HepG2 (cell line): ENCODE data around the gene SYNPO.

Experiments
- KDM1A ChIP-seq: IDR thresholded peaks from 2 replicates; pipeline ENCODE4 v1.6.1; 2016; ENCODE audit warnings: missing compliant biosample characterization
- ONECUT2 ChIP-seq: sonication (generic); formaldehyde crosslinking; IDR thresholded peaks from 2 replicates; pipeline ENCODE4 v1.4.0; 2020; ENCODE audit warnings: missing genetic modification reagents
- PHF20 ChIP-seq: sonication (generic); formaldehyde crosslinking; IDR thresholded peaks from 2 replicates; pipeline ENCODE4 v1.5.0; 2020; ENCODE audit warnings: mild to moderate bottlenecking, missing genetic modification reagents
- SRSF1 ChIP-seq: fragments of 200-400 bp; formaldehyde crosslinking; optimal IDR thresholded peaks from 2 replicates; pipeline ENCODE3; 2017; ENCODE audit warnings: mild to moderate bottlenecking, low read depth, low read length, moderate library complexity
- ZNF292 ChIP-seq: sonication (generic); formaldehyde crosslinking; IDR thresholded peaks from 2 replicates; pipeline ENCODE4 v1.8.1; 2022; ENCODE audit warnings: mild to moderate bottlenecking, low read depth, missing genetic modification reagents, borderline replicate concordance
- ZNF468 ChIP-seq: sonication (generic); formaldehyde crosslinking; IDR thresholded peaks from 2 replicates; pipeline ENCODE4 v1.8.0; 2022; ENCODE audit warnings: mild to moderate bottlenecking, moderate library complexity, missing genetic modification reagents
- ZNF547 ChIP-seq: sonication (generic); formaldehyde crosslinking; IDR thresholded peaks from 2 replicates; pipeline ENCODE4 v1.5.1; 2020; ENCODE audit warnings: mild to moderate bottlenecking, missing genetic modification reagents
- TF ChIP-seq, protein P1 (sequence below): sonication (generic); formaldehyde crosslinking; IDR thresholded peaks from 2 replicates; pipeline ENCODE4 v1.4.0; 2020; ENCODE audit warnings: low read depth, mild to moderate bottlenecking, missing genetic modification reagents
- TF ChIP-seq, protein P2 (sequence below): sonication (generic); formaldehyde crosslinking; IDR thresholded peaks from 2 replicates; pipeline ENCODE4 v1.5.0; 2020; ENCODE audit warnings: mild to moderate bottlenecking, missing genetic modification reagents, moderate library complexity
- TF ChIP-seq, protein P3 (sequence below): sonication (generic); formaldehyde crosslinking; IDR thresholded peaks from 2 replicates; pipeline ENCODE4 v1.8.0; 2022; ENCODE audit warnings: mild to moderate bottlenecking, missing genetic modification reagents, borderline replicate concordance
- TF ChIP-seq, protein P4 (sequence below): sonication (generic); formaldehyde crosslinking; IDR thresholded peaks from 2 replicates; pipeline ENCODE4 v1.4.0; 2020; ENCODE audit warnings: mild to moderate bottlenecking, missing genetic modification reagents, borderline replicate concordance

DNA sequence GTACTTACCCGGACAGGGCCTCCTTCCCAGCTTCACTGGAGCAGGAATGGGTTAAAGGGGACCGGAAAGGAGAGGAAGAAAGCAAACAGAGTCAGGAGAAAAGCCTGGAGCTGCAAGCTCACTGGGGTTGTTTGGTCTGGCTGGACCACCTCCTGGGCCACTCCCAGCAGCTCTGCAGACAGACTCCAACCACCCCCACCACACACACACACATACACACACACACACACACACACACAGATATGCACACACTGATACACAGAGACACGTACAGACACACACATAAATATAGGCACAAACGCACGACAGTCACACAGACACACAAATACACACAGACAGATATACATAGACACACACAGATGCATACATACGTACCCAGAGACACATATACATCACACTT, 34.9 kb upstream of the SYNPO start:
- TF ChIP-seq ZNF468 (CRISPR knock-in tag), result no peak
- TF ChIP-seq, protein P1, sequence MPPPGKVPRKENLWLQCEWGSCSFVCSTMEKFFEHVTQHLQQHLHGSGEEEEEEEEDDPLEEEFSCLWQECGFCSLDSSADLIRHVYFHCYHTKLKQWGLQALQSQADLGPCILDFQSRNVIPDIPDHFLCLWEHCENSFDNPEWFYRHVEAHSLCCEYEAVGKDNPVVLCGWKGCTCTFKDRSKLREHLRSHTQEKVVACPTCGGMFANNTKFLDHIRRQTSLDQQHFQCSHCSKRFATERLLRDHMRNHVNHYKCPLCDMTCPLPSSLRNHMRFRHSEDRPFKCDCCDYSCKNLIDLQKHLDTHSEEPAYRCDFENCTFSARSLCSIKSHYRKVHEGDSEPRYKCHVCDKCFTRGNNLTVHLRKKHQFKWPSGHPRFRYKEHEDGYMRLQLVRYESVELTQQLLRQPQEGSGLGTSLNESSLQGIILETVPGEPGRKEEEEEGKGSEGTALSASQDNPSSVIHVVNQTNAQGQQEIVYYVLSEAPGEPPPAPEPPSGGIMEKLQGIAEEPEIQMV (CRISPR knock-in tag), result no peak
- TF ChIP-seq KDM1A (CRISPR knock-in tag), result no peak
- no peak for TF ChIP-seq ZNF292 (CRISPR knock-in tag)
- TF ChIP-seq, protein P2, sequence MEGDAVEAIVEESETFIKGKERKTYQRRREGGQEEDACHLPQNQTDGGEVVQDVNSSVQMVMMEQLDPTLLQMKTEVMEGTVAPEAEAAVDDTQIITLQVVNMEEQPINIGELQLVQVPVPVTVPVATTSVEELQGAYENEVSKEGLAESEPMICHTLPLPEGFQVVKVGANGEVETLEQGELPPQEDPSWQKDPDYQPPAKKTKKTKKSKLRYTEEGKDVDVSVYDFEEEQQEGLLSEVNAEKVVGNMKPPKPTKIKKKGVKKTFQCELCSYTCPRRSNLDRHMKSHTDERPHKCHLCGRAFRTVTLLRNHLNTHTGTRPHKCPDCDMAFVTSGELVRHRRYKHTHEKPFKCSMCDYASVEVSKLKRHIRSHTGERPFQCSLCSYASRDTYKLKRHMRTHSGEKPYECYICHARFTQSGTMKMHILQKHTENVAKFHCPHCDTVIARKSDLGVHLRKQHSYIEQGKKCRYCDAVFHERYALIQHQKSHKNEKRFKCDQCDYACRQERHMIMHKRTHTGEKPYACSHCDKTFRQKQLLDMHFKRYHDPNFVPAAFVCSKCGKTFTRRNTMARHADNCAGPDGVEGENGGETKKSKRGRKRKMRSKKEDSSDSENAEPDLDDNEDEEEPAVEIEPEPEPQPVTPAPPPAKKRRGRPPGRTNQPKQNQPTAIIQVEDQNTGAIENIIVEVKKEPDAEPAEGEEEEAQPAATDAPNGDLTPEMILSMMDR, result no peak
- no peak for TF ChIP-seq ONECUT2 (CRISPR knock-in tag)
- TF ChIP-seq PHF20 (CRISPR knock-in tag), result no peak
- TF ChIP-seq, protein P3, sequence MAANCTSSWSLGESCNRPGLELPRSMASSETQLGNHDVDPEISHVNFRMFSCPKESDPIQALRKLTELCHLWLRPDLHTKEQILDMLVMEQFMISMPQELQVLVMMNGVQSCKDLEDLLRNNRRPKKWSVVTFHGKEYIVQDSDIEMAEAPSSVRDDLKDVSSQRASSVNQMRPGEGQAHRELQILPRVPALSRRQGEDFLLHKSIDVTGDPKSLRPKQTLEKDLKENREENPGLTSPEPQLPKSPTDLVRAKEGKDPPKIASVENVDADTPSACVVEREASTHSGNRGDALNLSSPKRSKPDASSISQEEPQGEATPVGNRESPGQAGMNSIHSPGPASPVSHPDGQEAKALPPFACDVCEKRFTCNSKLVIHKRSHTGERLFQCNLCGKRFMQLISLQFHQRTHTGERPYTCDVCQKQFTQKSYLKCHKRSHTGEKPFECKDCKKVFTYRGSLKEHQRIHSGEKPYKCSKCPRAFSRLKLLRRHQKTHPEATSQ (CRISPR knock-in tag), result no peak
- no peak for TF ChIP-seq SRSF1
- TF ChIP-seq, protein P4, sequence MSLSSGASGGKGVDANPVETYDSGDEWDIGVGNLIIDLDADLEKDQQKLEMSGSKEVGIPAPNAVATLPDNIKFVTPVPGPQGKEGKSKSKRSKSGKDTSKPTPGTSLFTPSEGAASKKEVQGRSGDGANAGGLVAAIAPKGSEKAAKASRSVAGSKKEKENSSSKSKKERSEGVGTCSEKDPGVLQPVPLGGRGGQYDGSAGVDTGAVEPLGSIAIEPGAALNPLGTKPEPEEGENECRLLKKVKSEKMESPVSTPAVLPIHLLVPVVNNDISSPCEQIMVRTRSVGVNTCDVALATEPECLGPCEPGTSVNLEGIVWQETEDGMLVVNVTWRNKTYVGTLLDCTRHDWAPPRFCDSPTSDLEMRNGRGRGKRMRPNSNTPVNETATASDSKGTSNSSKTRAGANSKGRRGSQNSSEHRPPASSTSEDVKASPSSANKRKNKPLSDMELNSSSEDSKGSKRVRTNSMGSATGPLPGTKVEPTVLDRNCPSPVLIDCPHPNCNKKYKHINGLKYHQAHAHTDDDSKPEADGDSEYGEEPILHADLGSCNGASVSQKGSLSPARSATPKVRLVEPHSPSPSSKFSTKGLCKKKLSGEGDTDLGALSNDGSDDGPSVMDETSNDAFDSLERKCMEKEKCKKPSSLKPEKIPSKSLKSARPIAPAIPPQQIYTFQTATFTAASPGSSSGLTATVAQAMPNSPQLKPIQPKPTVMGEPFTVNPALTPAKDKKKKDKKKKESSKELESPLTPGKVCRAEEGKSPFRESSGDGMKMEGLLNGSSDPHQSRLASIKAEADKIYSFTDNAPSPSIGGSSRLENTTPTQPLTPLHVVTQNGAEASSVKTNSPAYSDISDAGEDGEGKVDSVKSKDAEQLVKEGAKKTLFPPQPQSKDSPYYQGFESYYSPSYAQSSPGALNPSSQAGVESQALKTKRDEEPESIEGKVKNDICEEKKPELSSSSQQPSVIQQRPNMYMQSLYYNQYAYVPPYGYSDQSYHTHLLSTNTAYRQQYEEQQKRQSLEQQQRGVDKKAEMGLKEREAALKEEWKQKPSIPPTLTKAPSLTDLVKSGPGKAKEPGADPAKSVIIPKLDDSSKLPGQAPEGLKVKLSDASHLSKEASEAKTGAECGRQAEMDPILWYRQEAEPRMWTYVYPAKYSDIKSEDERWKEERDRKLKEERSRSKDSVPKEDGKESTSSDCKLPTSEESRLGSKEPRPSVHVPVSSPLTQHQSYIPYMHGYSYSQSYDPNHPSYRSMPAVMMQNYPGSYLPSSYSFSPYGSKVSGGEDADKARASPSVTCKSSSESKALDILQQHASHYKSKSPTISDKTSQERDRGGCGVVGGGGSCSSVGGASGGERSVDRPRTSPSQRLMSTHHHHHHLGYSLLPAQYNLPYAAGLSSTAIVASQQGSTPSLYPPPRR (CRISPR knock-in tag), result no peak
- TF ChIP-seq ZNF547 (CRISPR knock-in tag), result no peak
